Spleen (tissue), 11 donors: ENCODE results near the gene SPATA6L. TPM values are rescaled to one million over a fixed set of nuclear protein-coding genes. Genes with fewer than 3 reads are reported as not detected.

ENCODE experiments used
- DNase-seq: peaks from one replicate; pipeline ENCODE4 v3.0.0-alpha.2; 2020
- H3K27ac ChIP-seq, 8 donors: fragments of 200-600 bp; sonication (generic) in 7 of 8; 1 replicate in 4 of 8; 2 replicates in 4 of 8; pipeline versions ENCODE4 v1.5.0 to v1.8.0; 2016 to 2021; ENCODE audit warnings: inconsistent platforms in 4 of 8, mild to moderate bottlenecking in 4 of 8, moderate library complexity in 1 of 8
- H3K27me3 ChIP-seq, 7 donors: fragments of 200-600 bp; sonication (generic) in 6 of 7; replicated peaks in 1 of 7; 1 replicate in 4 of 7; 2 replicates in 3 of 7; pipeline versions ENCODE4 v1.5.0 to v1.8.0; 2016 to 2021; ENCODE audit warnings: inconsistent platforms in 3 of 7, mild to moderate bottlenecking in 1 of 7
- H3K36me3 ChIP-seq, 6 donors: fragments of 200-600 bp; sonication (generic) in 5 of 6; 1 replicate in 4 of 6; 2 replicates in 2 of 6; pipeline versions ENCODE4 v1.5.0 to v1.8.0; 2016 to 2021; ENCODE audit warnings: inconsistent platforms in 2 of 6
- H3K4me1 ChIP-seq, 6 donors: fragments of 200-600 bp; sonication (generic) in 5 of 6; 1 replicate in 3 of 6; 2 replicates in 3 of 6; pipeline versions ENCODE4 v1.5.0 to v1.8.0; 2016 to 2021; ENCODE audit warnings: inconsistent platforms in 3 of 6
- H3K4me3 ChIP-seq, 8 donors: fragments of 200-600 bp; sonication (generic) in 7 of 8; 1 replicate in 4 of 8; 2 replicates in 4 of 8; pipeline versions ENCODE4 v1.5.0 to v1.8.0; 2016 to 2021; ENCODE audit warnings: inconsistent platforms in 4 of 8, mild to moderate bottlenecking in 4 of 8, moderate library complexity in 2 of 8
- H3K9me3 ChIP-seq, 8 donors: fragments of 200-600 bp; sonication (generic) in 7 of 8; 1 replicate in 4 of 8; 2 replicates in 4 of 8; pipeline versions ENCODE4 v1.5.0 to v1.8.0; 2016 to 2021; ENCODE audit warnings: inconsistent platforms in 4 of 8
- POLR2A ChIP-seq, 3 donors: fragments of 450-650 bp; IDR thresholded peaks; one replicate each; pipeline ENCODE4 v1.5.1; 2017; ENCODE audit warnings: antibody characterized with exemption in 3 of 3, mild to moderate bottlenecking in 1 of 3
- POLR2AphosphoS5 ChIP-seq, 3 donors: sonication (generic); formaldehyde crosslinking; IDR thresholded peaks; one replicate each; pipeline ENCODE4 v1.5.1; 2017; ENCODE audit warnings: antibody characterized with exemption in 3 of 3
- WGBS, 5 donors: extraction: QIAGEN DNeasy Blood & Tissue Kit in 3 of 5; methylation state at CpG; one replicate each; pipeline versions ENCODE4 v1.1.5 to v1.1.7; 2013 to 2018; 5-methylcytosine and 5-hydroxymethylcytosine counted together
- intact Hi-C: fragments of 100-400 bp; cut with DNase I; formaldehyde crosslinking; loops from one replicate; pipeline ENCODE4 v1.15.0; 2023; ENCODE audit warnings: low total_unique reads
- polyA plus RNA-seq, 3 donors: library from polyadenylated mRNA; stranded (reverse); fragments of 200-250 nt; gene quantifications; one replicate each; pipeline ENCODE4 v1.2.1, GENCODE V29; 2013
- total RNA-seq, 7 donors: library from RNA; depleted of rRNA in 3 of 7; stranded (reverse); fragments of >200 nt in 3 of 7; fragmentation: NEBNext Ultra II Directional in 4 of 7; extraction: Animal tissue kit (Norgen Biotek cat#: 25700) in 4 of 7; gene quantifications; one replicate each; pipeline versions ENCODE4 v1.1.0 to v1.2.1, GENCODE V29; 2016 to 2021
- TF ChIP-seq, protein P1 (sequence below), 11 experiments: fragments of 200-600 bp in 7 of 11; fragments of 450-650 bp in 4 of 11; sonication (generic) in 4 of 11; IDR thresholded peaks in 8 of 11; conservative IDR thresholded peaks in 3 of 11; 1 replicate in 7 of 11; 2 replicates in 4 of 11; pipeline versions ENCODE4 v1.4.0 to v1.8.0; 2016 to 2021; ENCODE audit warnings: antibody characterized with exemption in 11 of 11, inconsistent platforms in 4 of 11, mild to moderate bottlenecking in 1 of 11
- donor health status: healthy with polysubstance abuse.
- donor health status: DM: no; HTN: no; CAD: no; lungs with moderate emphysema.
- donor health status: DM: no; HTN: no; CAD: no.
- donor health status: Bipolar disorder and iron deficiency.
- donor health status: healthy.
- donor health status: DM: no; HTN: no; CAD: no.
- donor health status: DM: yes; HTN: yes; CAD: no.

The SPATA6L gene
- total and polyA plus RNA-seq, 10 donors, result 0.32 to 5.7 (median 1.1) TPM

DNA sequence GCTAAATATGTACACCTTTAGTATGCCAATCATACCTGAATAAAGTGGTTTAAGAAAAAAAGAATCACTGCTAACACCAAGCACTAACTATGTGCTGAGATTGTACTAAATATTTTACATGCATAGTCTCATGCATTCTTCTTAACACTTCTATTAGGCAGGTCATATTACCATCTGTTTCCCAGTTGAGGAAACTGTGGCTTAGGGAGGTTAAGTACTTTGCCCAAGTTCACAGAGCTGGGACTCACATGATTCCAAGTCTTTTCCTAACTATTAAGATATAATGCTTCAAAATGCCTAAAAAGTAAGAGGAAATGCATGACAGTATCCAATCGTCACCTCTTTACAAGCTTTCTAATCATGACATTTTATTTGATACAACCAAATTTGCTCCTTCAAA lies 73.4 kb downstream of the SPATA6L start:
- peaks cover 0 to 11% (median 8%) of the 10 kb centered on the region in 6 donors for H3K4me1 ChIP-seq
- intact Hi-C loops, result no loop called here
- no peaks in the 10 kb centered on the region for H3K9me3 ChIP-seq
- no peak overlapping the region for H3K27ac ChIP-seq
- no peak for TF ChIP-seq POLR2AphosphoS5 (IDR thresholded peaks at IDR 0.05)
- TF ChIP-seq, protein P1, sequence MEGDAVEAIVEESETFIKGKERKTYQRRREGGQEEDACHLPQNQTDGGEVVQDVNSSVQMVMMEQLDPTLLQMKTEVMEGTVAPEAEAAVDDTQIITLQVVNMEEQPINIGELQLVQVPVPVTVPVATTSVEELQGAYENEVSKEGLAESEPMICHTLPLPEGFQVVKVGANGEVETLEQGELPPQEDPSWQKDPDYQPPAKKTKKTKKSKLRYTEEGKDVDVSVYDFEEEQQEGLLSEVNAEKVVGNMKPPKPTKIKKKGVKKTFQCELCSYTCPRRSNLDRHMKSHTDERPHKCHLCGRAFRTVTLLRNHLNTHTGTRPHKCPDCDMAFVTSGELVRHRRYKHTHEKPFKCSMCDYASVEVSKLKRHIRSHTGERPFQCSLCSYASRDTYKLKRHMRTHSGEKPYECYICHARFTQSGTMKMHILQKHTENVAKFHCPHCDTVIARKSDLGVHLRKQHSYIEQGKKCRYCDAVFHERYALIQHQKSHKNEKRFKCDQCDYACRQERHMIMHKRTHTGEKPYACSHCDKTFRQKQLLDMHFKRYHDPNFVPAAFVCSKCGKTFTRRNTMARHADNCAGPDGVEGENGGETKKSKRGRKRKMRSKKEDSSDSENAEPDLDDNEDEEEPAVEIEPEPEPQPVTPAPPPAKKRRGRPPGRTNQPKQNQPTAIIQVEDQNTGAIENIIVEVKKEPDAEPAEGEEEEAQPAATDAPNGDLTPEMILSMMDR (IDR thresholded peaks at IDR 0.05 in 8 of 11, conservative IDR thresholded peaks at IDR 0.05 in 3 of 11), result no peak
- TF ChIP-seq POLR2A (IDR thresholded peaks at IDR 0.05), result no peak
- no peaks in the 10 kb centered on the region for H3K36me3 ChIP-seq
- 52 to 67% (median 56%) methylated on average over 1 of the region's 1 CpG for WGBS, 5 donors
- no peak for DNase-seq
- no peaks in the 10 kb centered on the region for H3K27me3 ChIP-seq
- H3K4me3 ChIP-seq, result no peak overlapping the region

DNA sequence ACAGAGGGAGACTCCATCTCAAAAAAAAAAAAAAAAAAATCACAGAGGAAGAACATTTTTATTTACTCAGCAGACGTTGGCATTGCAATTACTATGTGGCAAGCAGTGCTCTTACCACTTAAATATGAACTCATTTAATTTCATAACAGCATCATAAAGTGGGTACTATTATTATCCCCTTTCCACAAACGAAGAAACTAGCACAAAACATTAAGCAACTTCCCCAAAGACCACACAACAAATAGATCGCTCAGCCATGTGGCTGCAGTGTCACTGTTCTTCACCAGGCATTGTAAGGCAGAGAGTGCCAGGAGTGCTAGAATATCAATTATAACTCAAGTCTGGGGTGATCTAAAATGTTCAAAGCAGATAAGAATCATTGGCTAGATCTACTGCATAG lies 74.0 kb downstream of the SPATA6L start:
- intact Hi-C loops, result no loop called here
- Histone ChIP-seq H3K27ac (no peak overlapping the region), H3K4me1 (peaks cover 0 to 11% (median 8%) of the 10 kb centered on the region in 6 donors), H3K36me3 (no peaks in the 10 kb centered on the region), H3K9me3 (no peaks in the 10 kb centered on the region), H3K4me3 (no peak overlapping the region), H3K27me3 (no peaks in the 10 kb centered on the region)
- DNase-seq, result no peak
- WGBS, 5 donors, result 43 to 72% (median 53%) methylated on average over 3 of the region's 3 CpGs
- TF ChIP-seq POLR2AphosphoS5 (IDR thresholded peaks at IDR 0.05) (no peak), POLR2A (IDR thresholded peaks at IDR 0.05) (no peak)
- TF ChIP-seq, protein P1 (IDR thresholded peaks at IDR 0.05 in 8 of 11, conservative IDR thresholded peaks at IDR 0.05 in 3 of 11), result no peak

DNA sequence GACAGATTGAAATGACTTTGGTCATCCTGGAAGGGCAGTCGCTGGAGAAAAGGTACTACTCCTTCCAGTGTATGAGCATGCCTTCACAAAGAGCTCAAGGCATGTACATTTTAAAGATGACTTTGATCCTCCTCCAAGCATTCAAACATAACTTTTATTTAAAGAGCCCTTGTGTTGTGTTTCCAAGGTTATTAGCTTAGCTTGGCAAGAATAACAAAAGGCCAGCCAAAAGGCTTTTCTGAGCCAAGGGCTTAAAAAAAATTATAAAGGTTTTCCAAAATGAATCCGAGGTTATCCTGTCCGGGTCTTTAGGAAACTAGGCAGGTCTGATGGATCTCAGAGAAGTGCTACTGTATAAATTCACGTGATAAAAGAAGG lies 75.2 kb downstream of the SPATA6L start:
- no peaks in the 10 kb centered on the region for H3K9me3 ChIP-seq
- peaks cover 0 to 2% (median 0%) of the 10 kb centered on the region in 6 donors for H3K4me1 ChIP-seq
- no peak for DNase-seq
- WGBS, 5 donors, result 52 to 77% (median 71%) methylated on average over 4 of the region's 4 CpGs
- intact Hi-C loops, result no loop called here
- TF ChIP-seq, protein P1 (IDR thresholded peaks at IDR 0.05 in 8 of 11, conservative IDR thresholded peaks at IDR 0.05 in 3 of 11), result no peak
- no peak for TF ChIP-seq POLR2AphosphoS5 (IDR thresholded peaks at IDR 0.05)
- no peaks in the 10 kb centered on the region for H3K27me3 ChIP-seq
- H3K4me3 ChIP-seq, result no peak overlapping the region
- no peak overlapping the region for H3K27ac ChIP-seq
- no peaks in the 10 kb centered on the region for H3K36me3 ChIP-seq

DNA sequence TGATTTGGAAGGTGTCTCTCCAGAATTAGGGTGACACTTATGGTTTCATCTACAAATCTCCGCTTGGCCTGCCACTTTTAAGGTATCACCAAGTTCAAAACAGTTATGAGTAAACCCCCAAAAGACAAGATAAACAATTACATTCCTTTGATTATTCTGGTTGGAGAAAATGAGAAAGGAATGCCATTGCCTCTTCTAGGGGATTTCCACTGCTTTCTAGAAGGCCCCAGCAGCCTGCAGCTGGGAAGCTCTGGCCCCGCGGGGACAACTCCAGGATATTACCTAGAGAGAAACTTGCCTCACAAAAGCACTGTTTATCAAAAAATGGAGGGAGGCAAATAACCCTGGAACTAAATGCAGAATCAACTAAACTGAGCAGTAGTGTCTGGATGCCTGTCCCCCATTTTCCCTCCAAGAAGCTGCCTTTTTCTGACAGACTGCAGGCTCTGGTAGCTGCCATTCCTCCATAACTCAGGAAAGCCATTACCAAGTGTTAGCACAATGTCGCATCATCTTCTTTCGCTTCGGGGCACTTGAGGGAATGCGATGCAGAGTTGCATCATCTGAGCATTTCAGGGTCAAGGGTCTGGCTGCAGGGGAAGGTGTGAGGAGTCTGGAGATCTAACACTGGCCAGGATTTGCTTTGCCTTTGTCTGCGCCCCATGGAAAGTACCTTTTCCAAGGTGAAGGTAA lies 75.7 kb downstream of the SPATA6L start:
- H3K4me1 ChIP-seq, result no peaks in the 10 kb centered on the region
- no peak overlapping the region for H3K27ac ChIP-seq
- intact Hi-C loops, result no loop called here
- no peak for DNase-seq
- no peak overlapping the region for H3K4me3 ChIP-seq
- TF ChIP-seq POLR2A (IDR thresholded peaks at IDR 0.05), result no peak
- 84 to 95% (median 87%) methylated on average over 8 of the region's 8 CpGs for WGBS, 5 donors
- no peaks in the 10 kb centered on the region for H3K27me3 ChIP-seq
- no peaks in the 10 kb centered on the region for H3K9me3 ChIP-seq
- H3K36me3 ChIP-seq, result no peaks in the 10 kb centered on the region
